ENCODE results near the gene PAGR1. TPM values are rescaled to one million over a fixed set of nuclear protein-coding genes. Genes with fewer than 3 reads are reported as not detected.
A peak's percentile ranks its signal among the peaks of the same experiment; 100 is the strongest.

PAGR1 gene
- total and polyA plus RNA-seq, 9 of the 15 experiments (the other 6 are each of a cell fraction or from before 2014, with no cell fraction given), result 1.4 to 58.2 (median 16.8) TPM

DNA sequence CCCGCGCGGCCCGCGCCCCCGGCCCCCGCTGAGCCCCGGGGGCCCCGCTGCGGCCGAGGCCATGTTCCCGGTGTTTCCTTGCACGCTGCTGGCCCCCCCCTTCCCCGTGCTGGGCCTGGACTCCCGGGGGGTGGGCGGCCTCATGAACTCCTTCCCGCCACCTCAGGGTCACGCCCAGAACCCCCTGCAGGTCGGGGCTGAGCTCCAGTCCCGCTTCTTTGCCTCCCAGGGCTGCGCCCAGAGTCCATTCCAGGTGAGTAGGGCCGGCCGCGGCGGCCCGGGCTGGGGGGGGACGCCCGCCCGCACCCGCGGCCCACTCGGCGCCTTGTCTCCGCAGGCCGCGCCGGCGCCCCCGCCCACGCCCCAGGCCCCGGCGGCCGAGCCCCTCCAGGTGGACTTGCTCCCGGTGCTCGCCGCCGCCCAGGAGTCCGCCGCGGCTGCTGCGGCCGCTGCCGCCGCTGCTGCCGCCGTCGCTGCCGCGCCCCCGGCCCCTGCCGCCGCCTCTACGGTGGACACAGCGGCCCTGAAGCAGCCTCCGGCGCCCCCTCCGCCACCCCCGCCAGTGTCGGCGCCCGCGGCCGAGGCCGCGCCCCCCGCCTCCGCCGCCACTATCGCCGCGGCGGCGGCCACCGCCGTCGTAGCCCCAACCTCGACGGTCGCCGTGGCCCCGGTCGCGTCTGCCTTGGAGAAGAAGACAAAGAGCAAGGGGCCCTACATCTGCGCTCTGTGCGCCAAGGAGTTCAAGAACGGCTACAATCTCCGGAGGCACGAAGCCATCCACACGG lies 9.1 kb upstream of the PAGR1 start:
- in situ Hi-C loops (cut with MboI) (no loop called here), intact Hi-C loops (cut with micrococcal nuclease) (loop anchor here (2.0 kb wide), 1 partner anchor 42 kb away; no protein-coding TSS in a partner anchor)
- H3K9ac ChIP-seq (ENCODE audit: insufficient read depth in 1 of 2, low read depth in 2 of 2, low read length in 2 of 2), result peak overlapping the region; percentile 84 to 100
- peak overlapping the region; percentile 91 for H3K4me2 ChIP-seq (ENCODE audit: insufficient read depth, low read length)
- peak; percentile 70 for FAIRE-seq
- H2AFZ ChIP-seq (ENCODE audit: low read depth, low read length), result no peak overlapping the region
- no peaks in the 10 kb centered on the region for H3K27me3 ChIP-seq (ENCODE audit: control insufficient read depth in 2 of 2, insufficient read depth in 2 of 2, low read length in 2 of 2)
- H3K4me1 ChIP-seq (replicated peaks in 1 of 2; ENCODE audit: control insufficient read depth in 2 of 2, insufficient read depth in 2 of 2, low read length in 2 of 2), result peaks cover 42 to 59% of the 10 kb centered on the region in 2 experiments
- ChIA-PET POLR2A (interaction anchor here (0.5 to 2.7 kb wide), 5 partner anchors 9 to 165 kb away, joined by 3 to 8 read pairs (median 5); partner anchors contain the start of genes KIF22 and PAGR1), CTCF (ENCODE audit: low intra/inter-chr PET ratio) (interaction anchor here (0.7 to 1.1 kb wide), 2 partner anchors 10 to 336 kb away, joined by 3 read pairs; no protein-coding TSS in a partner anchor)
- H3K9me3 ChIP-seq (replicated peaks; ENCODE audit: control insufficient read depth, insufficient read depth, low read depth, low read length), result no peaks in the 10 kb centered on the region
- ATAC-seq, result 0 out of 3 replicates have a peak, but pooled peaks have one; percentile 0
- H3K79me2 ChIP-seq (ENCODE audit: control insufficient read depth, insufficient read depth, low read length), result peaks cover 47% of the 10 kb centered on the region
- DNase-seq (ENCODE audit: extremely low read depth in 1 of 4, low spot score in 3 of 4), result peak; percentile 61 to 90 (median 70)
- BruUV-seq (replicated peaks), result no TSS peak
- H3K9me1 ChIP-seq (ENCODE audit: control insufficient read depth, insufficient read depth, low read length), result no peaks in the 10 kb centered on the region
- H3K36me3 ChIP-seq (ENCODE audit: control insufficient read depth, insufficient read depth, low read length), result peaks cover 64% of the 10 kb centered on the region
- H4K20me1 ChIP-seq (replicated peaks; ENCODE audit: control insufficient read depth, insufficient read depth, low read length), result peaks cover 23% of the 10 kb centered on the region; the same call in 1 of the 2 replicates
- peak overlapping the region; percentile 88 for H3K27ac ChIP-seq (ENCODE audit: extremely low read depth, low read depth, low read length)
- peak overlapping the region; percentile 60 for H3K4me3 ChIP-seq
- WGBS (ENCODE audit: insufficient coverage, low coverage, missing lambda C conversion rate), result under 1% methylated on average over 48 of the region's 99 CpGs
- TF ChIP-seq, protein P1, sequence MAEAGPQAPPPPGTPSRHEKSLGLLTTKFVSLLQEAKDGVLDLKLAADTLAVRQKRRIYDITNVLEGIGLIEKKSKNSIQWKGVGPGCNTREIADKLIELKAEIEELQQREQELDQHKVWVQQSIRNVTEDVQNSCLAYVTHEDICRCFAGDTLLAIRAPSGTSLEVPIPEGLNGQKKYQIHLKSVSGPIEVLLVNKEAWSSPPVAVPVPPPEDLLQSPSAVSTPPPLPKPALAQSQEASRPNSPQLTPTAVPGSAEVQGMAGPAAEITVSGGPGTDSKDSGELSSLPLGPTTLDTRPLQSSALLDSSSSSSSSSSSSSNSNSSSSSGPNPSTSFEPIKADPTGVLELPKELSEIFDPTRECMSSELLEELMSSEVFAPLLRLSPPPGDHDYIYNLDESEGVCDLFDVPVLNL (CRISPR knock-in tag; IDR thresholded peaks at IDR 0.05; ENCODE audit: low read depth), result 0 out of 2 replicates have a peak, but pooled peaks have one; percentile 16
- TF ChIP-seq POLR2AphosphoS5 (IDR thresholded peaks at IDR 0.05; ENCODE audit: control insufficient read depth, insufficient read depth, low read depth, low read length) (peak; percentile 47; the same call in 1 of the 2 replicates), KAT7 (CRISPR knock-in tag; IDR thresholded peaks at IDR 0.05; ENCODE audit: borderline replicate concordance) (no peak), WHSC1 (IDR thresholded peaks at IDR 0.05; ENCODE audit: low read length) (no peak), ZFP91 (CRISPR knock-in tag; IDR thresholded peaks at IDR 0.05) (no peak), GATAD2B (IDR thresholded peaks at IDR 0.05; ENCODE audit: borderline replicate concordance) (0 out of 2 replicates have a peak, but pooled peaks have one; percentile 40), BHLHE40 (IDR thresholded peaks at IDR 0.05; ENCODE audit: low read length) (peak; percentile 23), GATAD2A (IDR thresholded peaks at IDR 0.05) (no peak), EWSR1 (IDR thresholded peaks at IDR 0.05; ENCODE audit: borderline replicate concordance, low read depth, partially characterized antibody) (no peak), FOXA3 (CRISPR knock-in tag; conservative IDR thresholded peaks at IDR 0.05 in 1 of 2, IDR thresholded peaks at IDR 0.05 in 1 of 2) (0 out of 4 replicates have a peak, but pooled peaks of 1 of the 2 experiments have one; percentile 5), ZZZ3 (IDR thresholded peaks at IDR 0.05) (no peak), ZNF76 (CRISPR knock-in tag; IDR thresholded peaks at IDR 0.05; ENCODE audit: borderline replicate concordance) (no peak)
- TF ChIP-seq, protein P2, sequence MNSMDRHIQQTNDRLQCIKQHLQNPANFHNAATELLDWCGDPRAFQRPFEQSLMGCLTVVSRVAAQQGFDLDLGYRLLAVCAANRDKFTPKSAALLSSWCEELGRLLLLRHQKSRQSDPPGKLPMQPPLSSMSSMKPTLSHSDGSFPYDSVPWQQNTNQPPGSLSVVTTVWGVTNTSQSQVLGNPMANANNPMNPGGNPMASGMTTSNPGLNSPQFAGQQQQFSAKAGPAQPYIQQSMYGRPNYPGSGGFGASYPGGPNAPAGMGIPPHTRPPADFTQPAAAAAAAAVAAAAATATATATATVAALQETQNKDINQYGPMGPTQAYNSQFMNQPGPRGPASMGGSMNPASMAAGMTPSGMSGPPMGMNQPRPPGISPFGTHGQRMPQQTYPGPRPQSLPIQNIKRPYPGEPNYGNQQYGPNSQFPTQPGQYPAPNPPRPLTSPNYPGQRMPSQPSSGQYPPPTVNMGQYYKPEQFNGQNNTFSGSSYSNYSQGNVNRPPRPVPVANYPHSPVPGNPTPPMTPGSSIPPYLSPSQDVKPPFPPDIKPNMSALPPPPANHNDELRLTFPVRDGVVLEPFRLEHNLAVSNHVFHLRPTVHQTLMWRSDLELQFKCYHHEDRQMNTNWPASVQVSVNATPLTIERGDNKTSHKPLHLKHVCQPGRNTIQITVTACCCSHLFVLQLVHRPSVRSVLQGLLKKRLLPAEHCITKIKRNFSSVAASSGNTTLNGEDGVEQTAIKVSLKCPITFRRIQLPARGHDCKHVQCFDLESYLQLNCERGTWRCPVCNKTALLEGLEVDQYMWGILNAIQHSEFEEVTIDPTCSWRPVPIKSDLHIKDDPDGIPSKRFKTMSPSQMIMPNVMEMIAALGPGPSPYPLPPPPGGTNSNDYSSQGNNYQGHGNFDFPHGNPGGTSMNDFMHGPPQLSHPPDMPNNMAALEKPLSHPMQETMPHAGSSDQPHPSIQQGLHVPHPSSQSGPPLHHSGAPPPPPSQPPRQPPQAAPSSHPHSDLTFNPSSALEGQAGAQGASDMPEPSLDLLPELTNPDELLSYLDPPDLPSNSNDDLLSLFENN (IDR thresholded peaks at IDR 0.05; ENCODE audit: low read depth in 2 of 2, low read length in 2 of 2), result no peak

All from K562 (cell line).